ENCODE results near the gene TRAK1. TPM values are rescaled to one million over a fixed set of nuclear protein-coding genes. Genes with fewer than 3 reads are reported as not detected.

Gene TRAK1
- total and polyA plus RNA-seq, 4 donors: 35.3 to 69.6 (median 51.7) TPM

DNA sequence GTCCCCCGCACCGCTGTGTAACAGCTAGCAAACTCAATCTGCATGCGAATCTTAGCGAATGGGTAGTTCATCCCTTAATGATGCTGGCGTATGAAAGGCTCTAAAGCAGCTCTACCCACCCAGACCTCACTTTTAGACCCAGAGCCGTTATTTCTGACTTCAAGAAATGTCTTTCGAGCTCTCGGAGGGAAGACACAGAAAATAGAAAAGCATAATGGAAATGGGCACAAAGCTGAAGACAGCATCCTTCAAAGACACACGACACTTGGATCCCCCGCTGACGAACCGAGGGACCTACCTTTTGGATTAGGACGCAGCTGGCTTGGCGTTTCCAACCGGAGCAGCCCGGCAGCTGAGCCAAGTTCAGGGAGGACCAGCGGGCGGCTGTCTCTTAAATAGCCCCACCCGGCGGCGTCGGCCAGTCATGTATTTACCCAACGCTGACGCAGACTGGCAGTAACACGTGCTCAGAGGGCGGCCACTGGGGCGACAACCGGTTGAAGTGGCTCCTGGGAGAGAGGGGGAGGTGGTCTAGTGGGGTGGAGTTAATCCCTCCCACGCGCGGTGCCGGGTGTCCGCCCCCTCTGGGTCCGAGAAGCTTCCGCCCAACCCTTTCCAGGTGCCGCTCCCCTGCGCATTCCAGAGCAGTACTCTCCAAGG, 173.4 kb downstream of the TRAK1 start:
- peak in 2 of 6 donors; percentile 45 to 64 for DNase-seq (ENCODE audit: low read depth in 4 of 6, low spot score in 6 of 6)
- peaks cover 58% of the 10 kb centered on the region for H3K27me3 ChIP-seq (ENCODE audit: control insufficient read depth, insufficient read depth, low read length)
- H3K36me3 ChIP-seq (ENCODE audit: control insufficient read depth, insufficient read depth, low read length): no peaks in the 10 kb centered on the region
- no peaks in the 10 kb centered on the region for H3K9me3 ChIP-seq (ENCODE audit: control insufficient read depth, insufficient read depth, low read length)
- H3K4me3 ChIP-seq (ENCODE audit: low read depth, low read length): no peak overlapping the region
- H3K27ac ChIP-seq (ENCODE audit: low read depth, low read length): no peak overlapping the region
- H3K4me1 ChIP-seq (ENCODE audit: control insufficient read depth, insufficient read depth, low read length): peaks cover 22% of the 10 kb centered on the region
- 5% methylated on average over 34 of the region's 37 CpGs for WGBS (ENCODE audit: insufficient coverage)

DNA sequence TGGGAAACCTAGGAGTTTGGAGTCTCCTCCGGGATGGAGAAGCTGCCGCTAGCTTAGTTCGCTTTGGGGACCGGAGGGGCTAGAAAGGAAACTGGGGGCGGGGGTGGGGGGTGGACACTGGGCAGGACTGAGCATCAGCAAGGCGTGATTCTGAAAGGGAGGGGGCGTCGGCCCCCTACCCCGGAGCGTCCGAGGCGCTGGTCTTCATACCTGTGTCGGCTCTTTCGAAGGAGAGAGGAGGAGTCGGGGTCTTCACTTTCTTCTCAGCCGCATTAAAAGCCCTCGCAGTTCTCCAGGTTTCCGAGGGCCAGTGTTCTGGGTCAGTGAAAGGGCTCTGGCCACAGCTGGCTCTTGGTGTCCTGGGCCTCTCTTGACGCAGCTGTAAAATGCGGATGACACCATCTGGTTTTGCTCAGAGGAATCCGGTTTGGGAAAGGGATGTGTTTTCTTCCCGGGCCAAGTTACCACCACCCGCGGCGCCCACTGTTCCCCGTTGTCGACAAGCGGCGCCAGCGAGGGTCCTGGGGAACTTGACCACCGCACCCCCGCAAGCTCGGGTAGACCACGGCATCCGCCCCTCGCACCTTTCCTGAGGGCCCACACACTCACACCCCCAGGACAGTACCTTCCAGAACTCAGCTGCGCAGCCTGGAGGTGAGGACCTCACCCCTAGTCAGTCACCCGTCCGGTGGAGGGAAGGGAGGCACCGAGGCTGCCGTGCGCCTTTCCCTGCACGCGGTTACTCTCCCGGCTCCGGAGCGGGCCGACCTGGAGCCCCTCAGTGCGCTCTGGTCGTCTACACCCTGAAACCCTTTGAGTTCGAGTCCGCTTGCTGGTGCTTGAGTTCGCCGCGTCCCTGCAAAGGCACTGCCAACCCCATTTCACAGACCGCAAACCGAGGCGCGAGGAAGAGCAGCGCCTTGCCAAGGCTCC, 174.2 kb downstream of the TRAK1 start:
- peak in 1 of 6 donors; percentile 13 for DNase-seq (ENCODE audit: low read depth in 4 of 6, low spot score in 6 of 6)
- Histone ChIP-seq H3K27ac (ENCODE audit: low read depth, low read length) (no peak overlapping the region), H3K9me3 (ENCODE audit: control insufficient read depth, insufficient read depth, low read length) (no peaks in the 10 kb centered on the region), H3K4me1 (ENCODE audit: control insufficient read depth, insufficient read depth, low read length) (peaks cover 22% of the 10 kb centered on the region), H3K27me3 (ENCODE audit: control insufficient read depth, insufficient read depth, low read length) (peaks cover 60% of the 10 kb centered on the region), H3K36me3 (ENCODE audit: control insufficient read depth, insufficient read depth, low read length) (no peaks in the 10 kb centered on the region), H3K4me3 (ENCODE audit: low read depth, low read length) (no peak overlapping the region)
- WGBS (ENCODE audit: insufficient coverage): 7% methylated on average over 58 of the region's 60 CpGs

DNA sequence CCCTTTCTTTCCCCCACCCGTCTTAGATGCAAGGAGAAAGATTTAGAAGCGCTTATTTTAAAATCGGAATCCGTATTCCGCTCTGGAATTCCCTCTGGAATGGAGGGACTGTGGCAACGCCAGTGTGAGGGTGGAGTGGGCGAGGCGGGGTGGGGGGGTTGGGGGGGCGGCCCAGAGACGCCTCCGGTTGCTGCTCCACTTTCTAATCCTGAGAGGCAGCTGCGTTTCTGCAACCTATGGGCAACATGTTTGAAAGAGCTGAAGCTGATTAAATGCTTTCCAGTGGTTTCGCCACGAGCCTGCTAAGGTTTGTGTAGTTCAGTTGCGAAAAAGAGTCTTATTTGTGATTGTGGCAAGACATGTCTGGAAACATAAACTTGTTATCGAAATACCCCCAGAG, 174.9 kb downstream of the TRAK1 start, which contains the start of gene CCK:
TSS of gene CCK (minus strand) at position 101 of the 400 bp plus-strand sequence. CDS start 2,555 bp downstream, outside the sequence.
- H3K4me1 ChIP-seq (ENCODE audit: control insufficient read depth, insufficient read depth, low read length): peaks cover 22% of the 10 kb centered on the region
- DNase-seq (ENCODE audit: low read depth in 4 of 6, low spot score in 6 of 6): no peak
- no peaks in the 10 kb centered on the region for H3K9me3 ChIP-seq (ENCODE audit: control insufficient read depth, insufficient read depth, low read length)
- peaks cover 61% of the 10 kb centered on the region for H3K27me3 ChIP-seq (ENCODE audit: control insufficient read depth, insufficient read depth, low read length)
- WGBS (ENCODE audit: insufficient coverage): 31% methylated on average over 6 of the region's 16 CpGs
- H3K36me3 ChIP-seq (ENCODE audit: control insufficient read depth, insufficient read depth, low read length): no peaks in the 10 kb centered on the region
- H3K27ac ChIP-seq (ENCODE audit: low read depth, low read length): no peak within 1 kb of the TSS
- H3K4me3 ChIP-seq (ENCODE audit: low read depth, low read length): no peak within 1 kb of the TSS

DNA sequence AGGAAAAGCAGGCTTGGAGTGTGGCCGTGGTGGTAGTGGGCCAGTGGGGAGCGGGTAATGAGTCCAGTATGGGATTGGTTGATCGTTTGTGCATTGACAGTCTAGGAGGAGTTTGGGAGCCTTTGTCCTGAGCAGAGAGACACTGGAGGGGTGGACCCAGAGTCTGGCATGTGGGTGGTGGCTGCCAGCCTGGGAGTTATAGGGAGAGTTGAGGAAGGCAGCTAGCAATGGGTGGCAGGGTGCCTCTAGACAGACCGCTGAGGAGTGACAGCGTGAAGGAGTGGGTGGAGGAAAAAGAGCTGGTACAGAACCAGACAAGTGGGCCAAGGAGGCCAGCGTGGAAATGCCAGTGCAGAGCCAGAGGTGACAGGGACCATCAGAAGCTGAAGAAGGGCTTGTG, 176.7 kb downstream of the TRAK1 start:
- peaks cover 46% of the 10 kb centered on the region for H3K27me3 ChIP-seq (ENCODE audit: control insufficient read depth, insufficient read depth, low read length)
- H3K9me3 ChIP-seq (ENCODE audit: control insufficient read depth, insufficient read depth, low read length): no peaks in the 10 kb centered on the region
- H3K27ac ChIP-seq (ENCODE audit: low read depth, low read length): no peak overlapping the region
- no peaks in the 10 kb centered on the region for H3K36me3 ChIP-seq (ENCODE audit: control insufficient read depth, insufficient read depth, low read length)
- 88% methylated on average over 6 of the region's 6 CpGs for WGBS (ENCODE audit: insufficient coverage)
- DNase-seq (ENCODE audit: low read depth in 4 of 6, low spot score in 6 of 6): no peak
- H3K4me3 ChIP-seq (ENCODE audit: low read depth, low read length): no peak overlapping the region
- H3K4me1 ChIP-seq (ENCODE audit: control insufficient read depth, insufficient read depth, low read length): peaks cover 22% of the 10 kb centered on the region

DNA sequence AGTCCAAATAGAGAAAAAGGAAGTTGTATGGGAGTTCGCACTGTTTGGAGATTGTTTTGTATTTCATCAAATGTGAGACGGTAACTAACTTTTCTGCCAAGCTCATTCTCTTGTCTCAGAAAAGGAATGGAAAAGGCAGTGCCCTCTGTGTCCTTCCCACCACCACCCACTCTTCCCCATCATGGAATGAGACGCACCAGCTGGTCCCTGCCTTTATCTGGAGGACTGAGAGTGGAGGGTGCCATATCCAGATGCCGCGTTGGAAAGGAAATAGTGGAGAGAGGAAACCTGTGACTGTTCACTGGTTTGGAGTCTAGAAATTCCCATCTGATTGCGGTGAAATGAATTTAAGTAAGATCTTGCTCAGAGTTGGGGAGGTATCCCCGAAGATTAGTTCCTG, 178.5 kb downstream of the TRAK1 start:
- Histone ChIP-seq H3K27ac (ENCODE audit: low read depth, low read length) (no peak overlapping the region), H3K36me3 (ENCODE audit: control insufficient read depth, insufficient read depth, low read length) (no peaks in the 10 kb centered on the region), H3K4me1 (ENCODE audit: control insufficient read depth, insufficient read depth, low read length) (peaks cover 12% of the 10 kb centered on the region), H3K9me3 (ENCODE audit: control insufficient read depth, insufficient read depth, low read length) (no peaks in the 10 kb centered on the region), H3K27me3 (ENCODE audit: control insufficient read depth, insufficient read depth, low read length) (peaks cover 29% of the 10 kb centered on the region), H3K4me3 (ENCODE audit: low read depth, low read length) (no peak overlapping the region)
- WGBS (ENCODE audit: insufficient coverage): 93% methylated on average over 2 of the region's 7 CpGs
- DNase-seq (ENCODE audit: low read depth in 4 of 6, low spot score in 6 of 6): no peak

DNA sequence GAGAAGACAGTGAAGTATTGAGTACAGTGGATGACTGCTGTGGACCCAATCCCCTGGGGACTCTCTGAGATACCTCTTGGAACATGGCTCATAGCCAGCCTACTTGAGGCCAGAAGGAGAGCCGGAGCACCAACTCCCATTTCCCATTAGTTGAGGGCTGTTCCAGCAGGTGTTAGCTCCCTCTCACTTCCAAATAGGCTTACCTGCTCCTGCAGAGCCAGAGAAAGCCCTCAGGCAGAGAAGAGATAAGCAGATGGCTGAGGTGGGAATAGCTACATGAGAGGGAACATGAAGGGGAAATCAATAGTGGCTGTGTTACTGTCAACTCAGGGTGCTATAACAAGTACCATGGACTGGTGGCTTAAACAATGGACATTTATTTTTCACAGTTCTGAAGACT, 179.4 kb downstream of the TRAK1 start:
- Histone ChIP-seq H3K36me3 (ENCODE audit: control insufficient read depth, insufficient read depth, low read length) (no peaks in the 10 kb centered on the region), H3K27me3 (ENCODE audit: control insufficient read depth, insufficient read depth, low read length) (peaks cover 20% of the 10 kb centered on the region), H3K9me3 (ENCODE audit: control insufficient read depth, insufficient read depth, low read length) (no peaks in the 10 kb centered on the region), H3K27ac (ENCODE audit: low read depth, low read length) (no peak overlapping the region), H3K4me3 (ENCODE audit: low read depth, low read length) (no peak overlapping the region), H3K4me1 (ENCODE audit: control insufficient read depth, insufficient read depth, low read length) (peaks cover 3% of the 10 kb centered on the region)
- no peak for DNase-seq (ENCODE audit: low read depth in 4 of 6, low spot score in 6 of 6)
- WGBS (ENCODE audit: insufficient coverage): no CpG with 5 or more reads among the region's 1 CpG

DNA sequence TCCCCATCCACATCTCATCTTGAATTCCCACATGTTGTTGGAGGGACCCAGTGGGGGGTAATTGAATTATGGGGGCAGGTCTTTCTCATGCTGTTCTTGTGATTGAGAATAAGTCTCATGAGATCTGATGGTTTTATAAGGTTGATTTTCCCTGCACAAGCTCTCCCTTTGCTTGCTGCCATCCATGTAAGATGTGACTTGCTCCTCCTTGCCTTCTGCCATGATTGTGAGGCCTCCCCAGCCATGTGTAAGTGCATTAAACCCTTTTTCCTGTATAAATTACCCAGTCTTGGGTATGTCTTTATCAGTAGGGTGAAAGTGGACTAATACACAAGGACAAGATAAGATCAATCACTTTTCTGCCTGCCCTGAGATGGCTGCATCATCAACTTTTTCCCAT, 180.6 kb downstream of the TRAK1 start:
- no peak overlapping the region for H3K27ac ChIP-seq (ENCODE audit: low read depth, low read length)
- no peaks in the 10 kb centered on the region for H3K4me1 ChIP-seq (ENCODE audit: control insufficient read depth, insufficient read depth, low read length)
- H3K4me3 ChIP-seq (ENCODE audit: low read depth, low read length): no peak overlapping the region
- no peaks in the 10 kb centered on the region for H3K9me3 ChIP-seq (ENCODE audit: control insufficient read depth, insufficient read depth, low read length)
- peaks cover 14% of the 10 kb centered on the region for H3K27me3 ChIP-seq (ENCODE audit: control insufficient read depth, insufficient read depth, low read length)
- no peaks in the 10 kb centered on the region for H3K36me3 ChIP-seq (ENCODE audit: control insufficient read depth, insufficient read depth, low read length)
- DNase-seq (ENCODE audit: low read depth in 4 of 6, low spot score in 6 of 6): no peak

DNA sequence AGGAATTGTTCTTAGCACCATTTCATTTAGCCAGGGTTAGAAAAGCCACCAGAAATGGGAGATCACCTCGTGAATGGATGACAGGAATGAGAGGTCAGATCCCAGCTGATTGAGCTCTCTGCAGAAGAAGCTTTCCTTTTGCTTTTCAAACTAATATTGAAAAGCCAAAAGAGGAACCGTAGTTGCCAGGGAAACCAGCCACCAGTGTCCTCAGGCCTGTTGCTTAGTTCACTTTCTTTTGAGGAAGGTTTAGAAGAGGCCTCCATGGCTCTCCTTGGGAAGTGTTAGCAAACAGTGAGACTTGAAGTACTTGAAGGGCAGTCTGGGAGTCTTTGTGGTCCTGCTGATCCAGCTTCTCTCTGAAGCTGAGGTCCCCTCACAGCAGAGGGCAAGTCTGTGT, 182.2 kb downstream of the TRAK1 start:
- 14% methylated on average over 1 of the region's 2 CpGs for WGBS (ENCODE audit: insufficient coverage)
- Histone ChIP-seq H3K4me1 (ENCODE audit: control insufficient read depth, insufficient read depth, low read length) (no peaks in the 10 kb centered on the region), H3K27me3 (ENCODE audit: control insufficient read depth, insufficient read depth, low read length) (peaks cover 3% of the 10 kb centered on the region)

DNA sequence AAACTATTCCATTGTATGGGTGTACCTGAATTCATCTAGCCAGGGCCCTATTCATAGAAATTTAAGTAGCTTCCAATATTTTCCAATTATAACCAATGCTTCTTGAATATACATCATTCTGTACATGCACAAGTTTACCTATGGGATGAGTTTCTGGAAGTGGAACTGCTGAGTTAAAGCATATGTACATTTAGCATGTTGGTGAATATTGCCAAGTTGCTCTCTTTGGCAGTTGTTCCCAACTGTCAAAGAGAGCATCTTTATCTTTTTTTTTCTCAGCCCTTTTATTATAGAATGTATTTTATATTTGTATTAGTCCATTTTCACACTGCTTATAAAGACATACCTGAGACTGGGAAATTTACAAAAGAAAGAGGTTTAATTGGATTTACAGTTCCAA, 183.1 kb downstream of the TRAK1 start:
- H3K4me1 ChIP-seq (ENCODE audit: control insufficient read depth, insufficient read depth, low read length): no peaks in the 10 kb centered on the region
- DNase-seq (ENCODE audit: low read depth in 4 of 6, low spot score in 6 of 6): peak in 2 of 6 donors; percentile 9 to 57
- no peaks in the 10 kb centered on the region for H3K36me3 ChIP-seq (ENCODE audit: control insufficient read depth, insufficient read depth, low read length)
- no peak overlapping the region for H3K4me3 ChIP-seq (ENCODE audit: low read depth, low read length)
- H3K27me3 ChIP-seq (ENCODE audit: control insufficient read depth, insufficient read depth, low read length): peaks cover 3% of the 10 kb centered on the region
- H3K9me3 ChIP-seq (ENCODE audit: control insufficient read depth, insufficient read depth, low read length): no peaks in the 10 kb centered on the region
- H3K27ac ChIP-seq (ENCODE audit: low read depth, low read length): no peak overlapping the region

More for the DNA sequence above, 182.2 kb downstream of the TRAK1 start:
- Histone ChIP-seq H3K9me3 (ENCODE audit: control insufficient read depth, insufficient read depth, low read length) (no peaks in the 10 kb centered on the region), H3K4me3 (ENCODE audit: low read depth, low read length) (no peak overlapping the region), H3K27ac (ENCODE audit: low read depth, low read length) (no peak overlapping the region), H3K36me3 (ENCODE audit: control insufficient read depth, insufficient read depth, low read length) (no peaks in the 10 kb centered on the region)
- peak in 1 of 6 donors; percentile 21 for DNase-seq (ENCODE audit: low read depth in 4 of 6, low spot score in 6 of 6)

All from spinal cord (tissue), 10 donors.